ENCODE measurements around the gene MARCO. TPM values are rescaled to one million over a fixed set of nuclear protein-coding genes. Genes with fewer than 3 reads are reported as not detected.

The MARCO gene
- total RNA-seq, 1 donor from 2014 or later, result not detected

DNA sequence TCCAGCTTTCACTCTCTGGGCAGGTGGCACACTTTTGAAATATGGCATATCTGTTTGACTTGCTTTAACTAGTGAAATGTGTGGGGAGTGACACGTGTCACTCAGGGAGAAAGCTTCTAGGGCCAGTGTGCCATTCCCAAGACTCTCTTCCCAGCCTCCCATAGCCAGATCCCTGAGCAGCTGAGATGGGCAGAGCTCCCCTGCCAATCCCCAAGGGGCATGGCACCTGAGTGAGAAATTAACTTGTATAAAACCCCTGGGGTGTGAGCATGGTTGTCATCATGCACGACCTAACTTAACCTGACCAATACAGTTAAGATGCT is 39.0 kb upstream of the MARCO start:
- Mint-ChIP-seq H3K27ac (ENCODE audit: unreplicated experiment) (no peak overlapping the region), H3K4me3 (ENCODE audit: unreplicated experiment) (no peak overlapping the region), H3K9me3 (ENCODE audit: unreplicated experiment) (peaks cover 6% of the 10 kb centered on the region), H3K27me3 (ENCODE audit: low read depth, unreplicated experiment) (peaks cover 44% of the 10 kb centered on the region), H3K36me3 (ENCODE audit: low read depth, unreplicated experiment) (no peaks in the 10 kb centered on the region), H3K4me1 (ENCODE audit: low read depth, unreplicated experiment) (no peaks in the 10 kb centered on the region)
- no peak overlapping the region for H3K27ac ChIP-seq (ENCODE audit: low read depth, low read length)
- H3K4me2 ChIP-seq (ENCODE audit: low read length), result no peak overlapping the region
- H3K27me3 ChIP-seq (ENCODE audit: insufficient read depth, low read length), result no peaks in the 10 kb centered on the region
- H3K36me3 ChIP-seq (ENCODE audit: insufficient read depth, low read length), result no peaks in the 10 kb centered on the region
- H3K9me3 ChIP-seq (ENCODE audit: insufficient read depth, low read depth, low read length), result no peaks in the 10 kb centered on the region
- H4K20me1 ChIP-seq (ENCODE audit: insufficient read depth, low read length), result no peaks in the 10 kb centered on the region
- no peaks in the 10 kb centered on the region for H3K79me2 ChIP-seq (ENCODE audit: insufficient read depth, low read length)
- DNase-seq (ENCODE audit: low read depth) (no peak), FAIRE-seq (no peak)
- H2AFZ ChIP-seq (ENCODE audit: low read depth, low read length), result no peak overlapping the region
- H3K9ac ChIP-seq (ENCODE audit: low read length), result no peak overlapping the region
- H3K4me3 ChIP-seq (ENCODE audit: insufficient read depth, low read depth, low read length), result no peak overlapping the region
- no peaks in the 10 kb centered on the region for H3K4me1 ChIP-seq (ENCODE audit: insufficient read depth, low read length)
- no peak for TF ChIP-seq CTCF (IDR thresholded peaks at IDR 0.05; ENCODE audit: insufficient read depth, low read depth, low read length)
- no peak for TF ChIP-seq EZH2 (IDR thresholded peaks at IDR 0.05; ENCODE audit: insufficient read depth, low read length)

DNA sequence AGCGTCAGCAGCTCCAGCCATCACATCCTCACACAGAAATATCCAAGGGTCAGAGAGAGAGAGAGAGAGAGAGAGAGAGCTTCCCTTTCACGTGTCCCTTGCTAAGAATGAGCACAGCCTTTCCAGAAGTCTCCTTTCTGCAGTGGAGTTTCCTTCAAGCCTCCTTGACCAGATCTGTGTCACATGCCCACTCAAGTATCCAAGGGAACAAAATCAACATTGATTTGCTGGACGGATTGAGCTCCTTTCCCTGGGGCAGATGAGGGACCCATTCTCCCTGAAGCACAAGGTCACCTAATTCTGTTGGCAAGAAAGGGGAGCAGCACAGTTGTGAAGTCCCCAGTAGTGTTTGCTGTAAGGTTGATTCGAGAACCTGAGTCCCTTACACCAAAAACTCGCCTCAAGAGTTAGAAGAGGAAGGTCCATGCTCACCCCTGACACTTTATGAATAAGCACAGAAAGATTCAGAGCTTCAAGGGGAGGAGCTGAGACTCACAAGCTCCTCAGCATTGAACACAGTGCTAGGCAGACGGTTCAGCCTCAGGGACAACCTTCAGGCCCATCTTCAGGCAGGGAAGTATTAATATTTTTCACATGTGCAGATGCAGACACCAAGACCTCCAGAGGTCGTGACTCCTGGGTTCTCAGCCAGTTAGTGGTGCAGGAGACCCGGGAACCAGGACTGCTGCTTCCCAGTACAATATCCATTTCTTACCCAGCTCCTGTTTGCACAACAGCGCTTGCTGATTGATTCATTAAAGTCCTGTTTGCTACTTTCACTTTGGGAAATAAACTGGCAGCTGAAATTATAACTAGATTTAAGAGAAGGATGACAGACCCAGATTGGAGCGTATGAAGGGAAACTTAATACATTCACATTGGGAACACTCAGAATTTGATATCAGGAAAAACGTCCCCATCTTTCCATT is 38.2 kb upstream of the MARCO start:
- peaks cover 50% of the 10 kb centered on the region for H3K27me3 Mint-ChIP-seq (ENCODE audit: low read depth, unreplicated experiment)
- no peak overlapping the region for H3K27ac ChIP-seq (ENCODE audit: low read depth, low read length)
- no peak overlapping the region for H3K4me3 Mint-ChIP-seq (ENCODE audit: unreplicated experiment)
- H3K4me2 ChIP-seq (ENCODE audit: low read length), result no peak overlapping the region
- H3K36me3 Mint-ChIP-seq (ENCODE audit: low read depth, unreplicated experiment), result no peaks in the 10 kb centered on the region
- H4K20me1 ChIP-seq (ENCODE audit: insufficient read depth, low read length), result no peaks in the 10 kb centered on the region
- no peak overlapping the region for H2AFZ ChIP-seq (ENCODE audit: low read depth, low read length)
- H3K79me2 ChIP-seq (ENCODE audit: insufficient read depth, low read length), result no peaks in the 10 kb centered on the region
- no peaks in the 10 kb centered on the region for H3K27me3 ChIP-seq (ENCODE audit: insufficient read depth, low read length)
- H3K9me3 ChIP-seq (ENCODE audit: insufficient read depth, low read depth, low read length), result no peaks in the 10 kb centered on the region
- no peaks in the 10 kb centered on the region for H3K4me1 ChIP-seq (ENCODE audit: insufficient read depth, low read length)
- FAIRE-seq (no peak), DNase-seq (ENCODE audit: low read depth) (no peak)
- peaks cover 6% of the 10 kb centered on the region for H3K9me3 Mint-ChIP-seq (ENCODE audit: unreplicated experiment)
- no peak overlapping the region for H3K27ac Mint-ChIP-seq (ENCODE audit: unreplicated experiment)
- H3K9ac ChIP-seq (ENCODE audit: low read length), result no peak overlapping the region
- H3K4me1 Mint-ChIP-seq (ENCODE audit: low read depth, unreplicated experiment), result no peaks in the 10 kb centered on the region
- TF ChIP-seq EZH2 (IDR thresholded peaks at IDR 0.05; ENCODE audit: insufficient read depth, low read length), result no peak
- no peak for TF ChIP-seq CTCF (IDR thresholded peaks at IDR 0.05; ENCODE audit: insufficient read depth, low read depth, low read length)
- no peak overlapping the region for H3K4me3 ChIP-seq (ENCODE audit: insufficient read depth, low read depth, low read length)
- H3K36me3 ChIP-seq (ENCODE audit: insufficient read depth, low read length), result no peaks in the 10 kb centered on the region

GRCh38 chr2:118905206-118905605 is 36.8 kb upstream of the MARCO start:
- no peak overlapping the region for H3K4me3 ChIP-seq (ENCODE audit: insufficient read depth, low read depth, low read length)
- TF ChIP-seq CTCF (IDR thresholded peaks at IDR 0.05; ENCODE audit: insufficient read depth, low read depth, low read length), result no peak
- no peak for TF ChIP-seq EZH2 (IDR thresholded peaks at IDR 0.05; ENCODE audit: insufficient read depth, low read length)
- H4K20me1 ChIP-seq (ENCODE audit: insufficient read depth, low read length), result no peaks in the 10 kb centered on the region
- H3K4me1 ChIP-seq (ENCODE audit: insufficient read depth, low read length), result no peaks in the 10 kb centered on the region
- no peaks in the 10 kb centered on the region for H3K79me2 ChIP-seq (ENCODE audit: insufficient read depth, low read length)
- no peak overlapping the region for H3K27ac ChIP-seq (ENCODE audit: low read depth, low read length)
- H3K9ac ChIP-seq (ENCODE audit: low read length), result no peak overlapping the region
- no peak for FAIRE-seq
- H3K4me3 Mint-ChIP-seq (ENCODE audit: unreplicated experiment), result no peak overlapping the region
- H3K36me3 Mint-ChIP-seq (ENCODE audit: low read depth, unreplicated experiment), result no peaks in the 10 kb centered on the region
- H3K9me3 Mint-ChIP-seq (ENCODE audit: unreplicated experiment), result peaks cover 6% of the 10 kb centered on the region
- H3K27me3 ChIP-seq (ENCODE audit: insufficient read depth, low read length), result no peaks in the 10 kb centered on the region
- no peaks in the 10 kb centered on the region for H3K9me3 ChIP-seq (ENCODE audit: insufficient read depth, low read depth, low read length)
- no peak overlapping the region for H2AFZ ChIP-seq (ENCODE audit: low read depth, low read length)
- DNase-seq (ENCODE audit: low read depth), result no peak
- H3K27ac Mint-ChIP-seq (ENCODE audit: unreplicated experiment), result no peak overlapping the region
- H3K4me1 Mint-ChIP-seq (ENCODE audit: low read depth, unreplicated experiment), result no peaks in the 10 kb centered on the region
- no peak overlapping the region for H3K4me2 ChIP-seq (ENCODE audit: low read length)
- no peaks in the 10 kb centered on the region for H3K36me3 ChIP-seq (ENCODE audit: insufficient read depth, low read length)
- H3K27me3 Mint-ChIP-seq (ENCODE audit: low read depth, unreplicated experiment), result peaks cover 56% of the 10 kb centered on the region

Data from astrocyte (in vitro differentiated cells and primary cell).